22Rv1 (cell line): ENCODE data around the gene CHD6.

Experiments
- CTCF ChIP-seq: fragments of 450-650 bp; IDR thresholded peaks from 2 replicates; pipeline ENCODE4 v1.5.1; 2017; ENCODE audit warnings: mild to moderate bottlenecking
- ZFX ChIP-seq: fragments of 450-650 bp; IDR thresholded peaks from 2 replicates; pipeline ENCODE4 v1.6.1; 2017; ENCODE audit warnings: antibody characterized with exemption, borderline replicate concordance

GRCh38 chr20:41649489-41649888 is 31.3 kb upstream of the CHD6 start:
- TF ChIP-seq CTCF (no peak), ZFX (no peak)
